Stimulated activated CD8-positive, alpha-beta memory T cell treated with anti-CD3 and anti-CD28 coated beads, Interleukin-15, amount 100 ng/mL, for 48 hours (primary cell): ENCODE measurements around the gene DIAPH3.

ENCODE experiments used
- DNase-seq, 2 donors: peaks; one replicate each; pipeline ENCODE4 v3.0.0-alpha.2; 2020; ENCODE audit warnings: low read depth in 2 of 2

DIAPH3 gene

GRCh38 chr13:60152114-60152513 is 11.6 kb downstream of the DIAPH3 start:
- no peak for DNase-seq

DNA sequence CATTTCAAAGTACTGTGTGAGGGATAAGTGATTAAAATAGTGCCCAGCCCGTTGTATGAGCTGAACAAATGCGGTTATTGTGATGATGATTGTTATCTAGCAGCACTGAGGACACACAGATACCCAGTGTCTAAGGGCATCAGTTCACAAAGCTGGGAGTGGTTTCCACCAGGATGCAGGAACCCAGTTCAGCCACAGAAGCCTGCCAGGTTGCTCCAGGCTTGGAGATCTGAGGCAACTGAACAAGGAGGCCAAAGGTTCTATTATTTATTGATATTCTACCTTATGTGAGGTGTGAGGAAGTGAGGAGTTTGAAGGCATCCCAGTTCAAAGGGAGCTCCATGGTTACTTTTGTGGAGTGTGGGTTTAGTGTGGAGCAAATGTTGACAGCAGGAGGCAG is 13.2 kb downstream of the DIAPH3 start:
- DNase-seq, result no peak

DNA sequence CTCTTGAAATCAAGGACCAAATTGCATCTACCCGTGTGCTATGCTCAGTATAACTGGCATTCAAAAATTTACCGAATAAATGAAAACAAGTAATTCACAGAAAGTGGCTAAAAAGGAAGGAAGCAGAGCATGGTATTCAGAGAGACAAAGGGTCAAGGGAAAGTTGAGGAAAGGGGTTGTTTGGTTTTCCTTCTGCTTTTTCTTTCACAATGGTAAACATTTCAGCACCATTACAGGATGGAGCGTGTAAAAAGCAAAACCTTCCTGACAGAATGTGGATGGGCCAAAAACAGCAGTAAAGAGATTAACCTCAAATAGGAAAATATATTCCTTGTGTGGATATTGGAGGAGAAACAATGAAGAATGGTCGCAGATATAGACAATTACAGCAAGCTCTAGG is 14.8 kb downstream of the DIAPH3 start:
- DNase-seq, result no peak

- no peak for DNase-seq
Measured at GRCh38 chr13:60147361-60147760, 16.4 kb downstream of the DIAPH3 start.

DNA sequence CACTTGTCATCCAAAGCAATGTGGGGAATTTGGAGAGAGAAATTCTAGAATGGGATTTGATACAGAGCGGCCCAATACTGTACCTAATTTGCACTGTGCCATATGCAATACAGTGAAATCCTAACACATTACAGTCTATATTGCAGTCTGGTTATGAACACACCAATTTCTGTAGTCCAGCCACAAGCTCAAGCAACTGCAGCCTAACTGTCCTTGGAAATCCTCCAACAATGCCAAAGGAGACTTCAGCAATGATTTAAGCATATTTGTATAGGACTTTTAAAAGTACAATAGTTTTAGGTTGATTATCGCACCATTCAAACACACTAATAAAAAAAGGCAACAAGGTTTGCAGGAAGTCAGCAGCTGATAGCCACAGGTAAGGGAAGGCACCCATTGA is 17.3 kb downstream of the DIAPH3 start:
- no peak for DNase-seq

DNA sequence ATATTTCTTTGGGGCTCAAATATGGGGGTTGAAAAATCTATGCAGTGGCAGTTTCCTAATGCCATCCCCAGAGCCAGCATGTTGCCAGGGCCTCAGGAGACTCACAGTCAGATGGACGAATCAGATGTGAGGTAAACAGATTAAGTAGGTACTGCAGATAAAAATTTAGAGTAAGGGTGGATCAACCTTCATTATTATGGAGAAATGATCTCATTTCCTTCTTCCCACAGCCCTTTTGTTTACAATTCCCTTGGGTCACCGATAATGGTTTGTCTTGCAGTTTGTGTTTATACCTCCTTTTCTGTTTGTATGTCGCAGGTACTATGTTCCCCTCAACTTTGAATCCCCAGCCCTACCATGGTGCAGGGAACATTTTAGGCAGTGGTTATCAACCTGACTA is 20.0 kb downstream of the DIAPH3 start:
- no peak for DNase-seq

DNA sequence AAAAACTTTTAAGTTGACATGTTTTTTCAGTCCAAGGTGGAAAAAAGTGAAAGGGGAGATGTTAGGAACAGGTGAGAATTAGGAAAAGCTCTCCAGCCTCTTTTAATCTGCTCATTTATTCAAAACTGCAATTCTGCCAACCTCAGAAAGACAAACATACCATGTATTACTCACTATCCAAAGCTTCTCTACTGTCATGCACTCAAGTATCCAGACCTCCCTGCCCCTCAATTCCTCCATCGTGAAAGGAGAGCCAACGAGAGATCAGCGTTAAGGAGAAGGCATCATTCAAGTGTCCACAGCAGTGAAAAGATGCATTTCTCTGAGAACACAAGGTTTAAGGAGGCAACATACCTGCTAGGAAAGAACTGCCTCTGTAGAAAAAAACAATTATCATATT is 24.5 kb downstream of the DIAPH3 start:
- DNase-seq, result no peak

GRCh38 chr13:60138674-60139073 is 25.1 kb downstream of the DIAPH3 start:
- DNase-seq, result no peak

DNA sequence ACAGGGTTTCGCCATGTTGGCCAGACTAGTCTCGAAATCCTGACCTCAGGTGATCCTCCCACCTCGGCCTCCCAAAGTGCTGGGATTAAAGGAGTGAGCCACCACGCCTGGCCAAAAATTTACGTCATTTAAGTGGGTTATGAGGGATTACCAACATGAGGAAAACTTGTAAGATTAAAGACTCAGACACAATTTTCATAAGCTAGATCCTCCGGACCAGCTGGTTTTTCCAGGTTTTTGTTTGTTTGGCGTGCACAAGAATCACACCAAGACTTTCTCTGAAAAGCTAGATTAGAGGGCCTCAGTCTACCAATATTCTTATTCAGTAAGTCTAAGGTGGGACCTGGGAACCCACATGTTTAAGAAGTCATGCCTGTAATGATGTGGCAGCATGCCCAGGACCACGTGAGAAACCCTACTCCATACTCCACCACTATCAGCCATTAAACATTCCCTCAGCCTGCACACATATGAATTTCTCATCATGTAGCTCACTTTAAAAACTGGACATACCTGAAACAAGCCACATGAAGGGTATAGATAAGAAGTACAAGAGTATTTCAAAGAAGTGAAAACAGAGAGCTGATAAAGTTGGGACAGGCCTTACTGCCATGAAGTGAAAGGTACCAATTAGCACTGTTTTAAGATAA is 25.7 kb downstream of the DIAPH3 start:
- no peak for DNase-seq

DNA sequence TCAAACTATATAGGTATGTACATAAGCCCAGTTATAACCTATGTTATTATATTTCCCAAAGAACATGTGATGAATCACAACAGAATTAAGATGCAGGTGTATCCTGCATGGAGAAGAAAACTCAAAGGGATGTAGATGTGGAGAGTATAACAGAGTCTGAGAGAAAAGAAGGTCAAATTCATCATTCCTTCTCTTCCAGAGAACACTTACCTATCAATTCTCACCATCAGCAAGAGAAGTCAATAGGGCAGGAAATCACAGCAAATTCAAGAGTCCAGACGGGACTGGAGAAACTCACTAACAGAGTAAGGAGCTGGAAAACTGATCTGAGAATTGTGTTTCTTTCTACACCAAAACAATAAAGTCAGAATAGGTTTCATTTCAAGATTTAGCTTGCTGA is 28.4 kb downstream of the DIAPH3 start:
- no peak for DNase-seq

DNA sequence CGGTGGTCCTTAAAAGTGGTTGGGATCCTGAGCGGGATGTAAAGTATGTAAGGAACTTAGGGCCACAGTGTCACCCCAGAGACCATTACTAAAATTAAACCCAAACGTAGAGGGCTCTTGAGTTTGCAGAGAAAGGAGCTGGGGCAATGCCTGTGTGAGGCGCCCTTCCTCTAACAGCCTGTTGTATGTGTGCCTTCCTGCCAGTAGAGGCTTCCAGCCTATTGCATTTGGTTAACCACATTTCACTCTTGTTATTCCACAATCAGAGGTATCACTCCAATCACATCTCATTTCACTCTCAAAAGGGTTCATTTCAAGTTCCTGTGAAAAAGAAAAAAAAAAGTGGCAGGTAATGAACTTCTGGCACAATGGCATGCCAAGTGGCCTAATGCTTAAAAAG is 29.4 kb downstream of the DIAPH3 start:
- DNase-seq, result no peak

- DNase-seq, result no peak
Measured at GRCh38 chr13:60121337-60121687, 42.4 kb downstream of the DIAPH3 start.

GRCh38 chr13:60120617-60121336 is 43.0 kb downstream of the DIAPH3 start:
- DNase-seq, result no peak

DNA sequence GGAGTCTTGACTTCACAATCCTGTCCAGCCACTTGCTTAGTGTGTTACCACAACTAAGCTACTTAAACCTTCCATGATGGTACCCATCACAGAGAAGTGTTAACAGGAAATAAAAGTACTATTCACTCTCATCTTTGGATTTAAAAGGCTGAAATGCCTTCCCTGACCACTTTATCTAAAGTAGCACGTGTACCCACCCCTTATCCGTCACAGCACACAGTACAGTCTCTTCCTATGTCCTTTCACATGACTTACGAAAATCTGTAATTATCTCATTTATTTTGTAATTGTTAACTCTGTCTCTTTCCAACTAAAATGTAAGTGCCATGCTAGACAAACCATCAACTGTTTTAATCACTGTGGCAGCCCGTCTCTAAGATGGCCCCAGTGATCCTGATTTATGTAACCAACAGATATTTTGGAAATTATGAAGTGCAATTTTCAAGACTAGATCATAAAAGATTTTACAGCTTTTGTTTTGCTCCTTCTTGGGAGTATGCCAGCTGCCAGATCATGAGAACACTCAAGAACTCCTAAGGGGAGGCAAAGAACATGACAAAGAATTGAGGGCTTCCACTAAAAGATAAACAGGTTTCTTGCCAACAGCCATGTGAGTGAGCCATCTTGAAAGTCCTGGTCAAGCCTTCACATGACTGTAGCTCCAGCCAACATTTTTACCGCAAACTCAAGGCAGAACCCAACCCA is 44.9 kb downstream of the DIAPH3 start:
- DNase-seq, result no peak

- DNase-seq, result no peak
Measured at GRCh38 chr13:60114499-60115028, 49.2 kb downstream of the DIAPH3 start.

DNA sequence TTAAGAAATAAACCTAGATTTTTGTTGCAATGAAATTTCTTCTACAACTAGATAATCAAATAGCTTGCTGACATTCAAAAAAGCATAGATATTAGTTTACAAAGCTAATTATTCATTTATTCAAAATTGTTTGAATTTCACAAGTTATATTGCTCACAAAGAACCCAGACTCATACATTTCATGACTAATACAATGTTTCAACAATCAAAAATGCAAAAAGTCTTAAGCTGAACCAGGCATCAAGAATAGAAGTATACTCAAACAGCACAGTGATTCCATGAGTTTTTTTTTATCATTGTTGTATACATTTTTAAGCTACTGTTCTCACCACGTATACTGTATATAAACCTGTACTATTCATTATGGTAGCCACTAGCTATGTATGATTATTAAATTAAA is 51.0 kb downstream of the DIAPH3 start:
- no peak for DNase-seq

DNA sequence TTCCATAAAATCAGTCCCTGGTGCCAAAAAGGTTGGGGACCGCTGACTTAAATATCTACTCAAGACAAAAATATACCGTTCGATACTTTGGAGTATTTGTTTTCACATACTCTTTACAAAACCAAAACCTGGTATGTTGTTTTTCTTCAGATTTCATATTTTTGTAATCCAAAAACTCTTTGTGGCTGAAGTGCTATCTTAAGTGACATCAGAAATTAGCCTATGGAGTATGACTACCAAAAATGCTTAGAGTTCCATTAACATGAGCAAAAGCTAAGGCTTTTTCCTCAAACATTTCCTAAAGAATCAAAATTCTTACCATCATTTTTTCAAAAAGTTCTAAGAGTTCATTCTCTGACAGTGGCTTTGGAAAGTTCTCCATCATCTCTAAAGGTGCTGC is 52.0 kb downstream of the DIAPH3 start:
- DNase-seq, result no peak

DNA sequence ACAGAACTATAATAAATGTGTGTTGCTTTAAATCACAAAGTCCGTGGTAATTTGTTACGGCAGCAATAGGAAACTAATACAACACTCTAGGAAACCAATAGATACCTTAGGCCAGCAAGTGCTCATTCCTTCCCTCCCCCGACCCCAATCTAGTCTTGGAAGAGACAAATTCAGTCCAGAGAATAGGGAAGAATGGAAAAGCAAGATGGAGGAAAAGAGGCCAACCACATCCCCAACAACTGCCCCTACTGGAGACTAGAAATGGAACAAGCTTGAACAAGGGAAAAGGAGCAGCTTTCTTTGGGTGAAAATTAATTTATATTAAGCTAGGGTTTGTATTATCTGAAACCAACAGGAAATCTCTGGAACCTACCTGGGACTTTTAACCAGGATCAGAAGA is 54.4 kb downstream of the DIAPH3 start:
- DNase-seq, result no peak

GRCh38 chr13:60108589-60108988 is 55.1 kb downstream of the DIAPH3 start:
- no peak for DNase-seq

GRCh38 chr13:60099631-60100420 is 63.9 kb downstream of the DIAPH3 start:
- no peak for DNase-seq

GRCh38 chr13:60095300-60095699 is 68.4 kb downstream of the DIAPH3 start:
- DNase-seq, result no peak
